Kidney (tissue), 14 donors: ENCODE measurements around the gene TRERF1. TPM values are rescaled to one million over a fixed set of nuclear protein-coding genes. Genes with fewer than 3 reads are reported as not detected.

Experiments used
- DNase-seq, 5 donors: peaks; one replicate each; pipeline ENCODE4 v3.0.0-alpha.2; 2013 to 2020
- FAIRE-seq: peaks from 2 replicates; lab custom pipeline; 2012; peaks lifted over from hg19 to GRCh38; lab: Jason Lieb, UNC
- H3K27ac ChIP-seq, 2 donors: one replicate each; pipeline ENCODE4 v1.7.0; 2013; ENCODE audit warnings: low read depth in 2 of 2, low read length in 2 of 2, inconsistent platforms in 1 of 2
- H3K27me3 ChIP-seq: one replicate; pipeline ENCODE4 v1.7.1; 2013; ENCODE audit warnings: low read length, inconsistent platforms; ENCODE audit not compliant: control insufficient read depth, insufficient read depth
- H3K36me3 ChIP-seq, 3 donors: one replicate each; pipeline versions ENCODE4 v1.7.0 to v1.7.1; 2013; ENCODE audit warnings: low read length in 3 of 3, control low read depth in 1 of 3, inconsistent platforms in 1 of 3; ENCODE audit not compliant: insufficient read depth in 3 of 3, control insufficient read depth in 2 of 3
- H3K4me1 ChIP-seq, 3 donors: one replicate each; pipeline versions ENCODE4 v1.7.0 to v1.7.1; 2013; ENCODE audit warnings: low read length in 3 of 3, inconsistent platforms in 1 of 3, low read depth in 1 of 3; ENCODE audit not compliant: control insufficient read depth in 2 of 3, insufficient read depth in 2 of 3
- H3K4me3 ChIP-seq, 3 donors: one replicate each; pipeline versions ENCODE4 v1.7.0 to v1.8.1; 2013; ENCODE audit warnings: low read length in 3 of 3, control low read depth in 1 of 3, inconsistent platforms in 1 of 3
- H3K9ac ChIP-seq, 3 donors: one replicate each; pipeline versions ENCODE4 v1.7.0 to v1.7.1; 2013; ENCODE audit warnings: low read length in 3 of 3, control low read depth in 1 of 3, inconsistent platforms in 1 of 3
- H3K9me3 ChIP-seq, 3 donors: one replicate each; pipeline versions ENCODE4 v1.7.0 to v1.7.1; 2013; ENCODE audit warnings: low read length in 3 of 3, control low read depth in 1 of 3, inconsistent platforms in 1 of 3; ENCODE audit not compliant: control insufficient read depth in 2 of 3, insufficient read depth in 1 of 3
- CTCF ChIP-seq: IDR thresholded peaks from 3 replicates; pipeline ENCODE4 v1.5.1; 2012; ENCODE audit warnings: mild to moderate bottlenecking, moderate library complexity, borderline replicate concordance; ENCODE audit not compliant: insufficient read depth; ENCODE audit errors: extremely low read depth
- intact Hi-C: fragments of 100-400 bp; cut with DNase I; formaldehyde crosslinking; loops from one replicate; pipeline ENCODE4 v1.11.1; 2022
- polyA plus RNA-seq: library from polyadenylated mRNA; stranded (reverse); fragments of 350-450 nt; fragmentation: Illumina TruSeq; extraction: RNeasy Lipid Tissue Mini Kit (QIAGEN cat#74804); gene quantifications from one replicate; pipeline ENCODE4 v1.2.3, GENCODE V29; 2014; ENCODE audit warnings: low read depth, low replicate concordance; ENCODE audit not compliant: insufficient read depth
- total RNA-seq: library from RNA; stranded (reverse); fragmentation: NEBNext Ultra II Directional; extraction: Animal tissue kit (Norgen Biotek cat#: 25700); gene quantifications from one replicate; pipeline ENCODE4 v1.2.1, GENCODE V29; 2021
- donor health status: control.
- donor health status: control.
- donor health status: control.
- donor health status: control.
- donor health status: control.
- donor health status: DM: yes; HTN: yes; CAD: no.
- donor health status: Normal renal cell carcinoma (clear cell type).

Gene TRERF1
- total and polyA plus RNA-seq, 2 donors from 2014 or later: 1.5 to 8.4 TPM

- Histone ChIP-seq H3K27ac (no peak overlapping the region), H3K4me3 (no peak overlapping the region), H3K9me3 (no peaks in the 10 kb centered on the region), H3K9ac (no peak overlapping the region), H3K4me1 (peaks cover 0 to 6% (median 0%) of the 10 kb centered on the region in 3 donors), H3K27me3 (no peaks in the 10 kb centered on the region), H3K36me3 (peaks cover 0 to 2% (median 0%) of the 10 kb centered on the region in 3 donors)
- DNase-seq: peak in 1 of 5 donors; percentile 46
- TF ChIP-seq CTCF: no peak
- no peak for FAIRE-seq
- intact Hi-C loops: no loop called here
These were observed 187.4 kb downstream of the TRERF1 start for GRCh38 chr6:42264162-42264851.

GRCh38 chr6:42263165-42263728, 188.5 kb downstream of the TRERF1 start:
- H3K36me3 ChIP-seq: no peaks in the 10 kb centered on the region
- peaks cover 0 to 6% (median 0%) of the 10 kb centered on the region in 3 donors for H3K4me1 ChIP-seq
- no peak overlapping the region for H3K4me3 ChIP-seq
- no peaks in the 10 kb centered on the region for H3K27me3 ChIP-seq
- TF ChIP-seq CTCF: no peak
- H3K9ac ChIP-seq: no peak overlapping the region
- DNase-seq (peak; percentile 42 to 81 (median 55)), FAIRE-seq (no peak)
- intact Hi-C loops: no loop called here
- H3K27ac ChIP-seq: peak overlapping the region in 1 of 2 donors; percentile 27
- no peaks in the 10 kb centered on the region for H3K9me3 ChIP-seq

- Histone ChIP-seq H3K36me3 (no peaks in the 10 kb centered on the region), H3K27me3 (no peaks in the 10 kb centered on the region), H3K9me3 (no peaks in the 10 kb centered on the region), H3K4me1 (peaks cover 0 to 12% (median 0%) of the 10 kb centered on the region in 3 donors), H3K9ac (no peak overlapping the region), H3K4me3 (no peak overlapping the region), H3K27ac (peak overlapping the region; percentile 1 to 18)
- FAIRE-seq: no peak
- peak in 2 of 5 donors; percentile 52 to 92 for DNase-seq
- no peak for TF ChIP-seq CTCF
- intact Hi-C loops: no loop called here
These were observed 190.8 kb downstream of the TRERF1 start for GRCh38 chr6:42260972-42261371.
